K562 (cell line): Measurements from ENCODE around the gene NAGS. TPM values are rescaled to one million over a fixed set of nuclear protein-coding genes. Genes with fewer than 3 reads are reported as not detected.

Source experiments
- CREB1 ChIP-seq, 2 experiments: sonication (generic) in 1 of 2; formaldehyde crosslinking in 1 of 2; IDR thresholded peaks; 2 replicates each; pipeline versions ENCODE4 v1.6.1 to v1.8.0; 2012 to 2022; ENCODE audit warnings: inconsistent platforms in 1 of 2, mild to moderate bottlenecking in 1 of 2, missing genetic modification reagents in 1 of 2, moderate library complexity in 1 of 2
- HEY1 ChIP-seq: fragments of 250-450 bp; sonication (Bioruptor Pico); IDR thresholded peaks from 2 replicates; pipeline ENCODE4 v1.5.0; 2020; ENCODE audit warnings: mild to moderate bottlenecking, moderate library complexity, borderline replicate concordance
- NCOA4 ChIP-seq: fragments of 450-650 bp; IDR thresholded peaks from 2 replicates; pipeline ENCODE4 v1.6.1; 2018; ENCODE audit warnings: mild to moderate bottlenecking; ENCODE audit not compliant: partially characterized antibody
- NCOA6 ChIP-seq: fragments of 450-650 bp; IDR thresholded peaks from 2 replicates; pipeline ENCODE4 v1.6.1; 2017; ENCODE audit warnings: mild to moderate bottlenecking
- ZNF197 ChIP-seq: fragments of 200-800 bp; sonication (Bioruptor generic); IDR thresholded peaks from 2 replicates; pipeline ENCODE4 v1.6.1; 2016; ENCODE audit warnings: low read depth, missing genetic modification characterization, missing compliant biosample characterization
- ZNF408 ChIP-seq: fragments of 250-450 bp; sonication (Bioruptor Pico); IDR thresholded peaks from 2 replicates; pipeline ENCODE4 v1.4.0; 2020; ENCODE audit warnings: low read depth, mild to moderate bottlenecking, moderate library complexity
- ZNF436 ChIP-seq: fragments of 250-450, 450-650 bp; sonication (Bioruptor Pico); formaldehyde crosslinking; IDR thresholded peaks from 2 replicates; pipeline ENCODE4 v1.7.0; 2020; ENCODE audit warnings: mild to moderate bottlenecking
- polyA plus RNA-seq, 8 experiments: library from polyadenylated mRNA; depleted of rRNA in 4 of 8; stranded (reverse) in 5 of 8; unstranded in 3 of 8; fragments of >200 nt; fragmentation: Nextera tagmentation in 2 of 8; fragmentation: Illumina TruSeq in 1 of 8; extraction: Ambion mirVana in 2 of 8; extraction: Trizol in 1 of 8; gene quantifications; 2 replicates each; pipeline versions ENCODE4 v1.2.1 to v1.2.3, GENCODE V29; 2011 to 2014; ENCODE audit warnings: inconsistent platforms in 1 of 8, missing spikeins in 1 of 8
- total RNA-seq, 7 experiments: library from RNA; depleted of rRNA in 6 of 7; stranded (reverse); fragments of >200 nt in 6 of 7; fragmentation: Illumina TruSeq in 2 of 7; extraction: Trizol in 2 of 7; gene quantifications; 2 replicates each; pipeline versions ENCODE4 v1.2.1 to v1.2.3, GENCODE V29; 2011 to 2021; ENCODE audit warnings: low replicate concordance in 1 of 7
- TF ChIP-seq, protein P1 (sequence below): sonication (generic); formaldehyde crosslinking; IDR thresholded peaks from 2 replicates; pipeline ENCODE4 v1.8.0; 2023; ENCODE audit warnings: missing genetic modification reagents, mild to moderate bottlenecking, borderline replicate concordance
- TF ChIP-seq, protein P2 (sequence below): fragments of 450-650 bp; IDR thresholded peaks from 2 replicates; pipeline ENCODE4 v1.6.1; 2014; ENCODE audit warnings: low read depth, mild to moderate bottlenecking, moderate library complexity, borderline replicate concordance
- TF ChIP-seq, protein P3 (sequence below): fragments of 450-650 bp; IDR thresholded peaks from 2 replicates; pipeline ENCODE4 v1.6.1; 2017; ENCODE audit warnings: antibody characterized with exemption, mild to moderate bottlenecking
- TF ChIP-seq, protein P4 (sequence below): sonication (generic); formaldehyde crosslinking; IDR thresholded peaks from 2 replicates; pipeline ENCODE4 v1.8.0; 2023; ENCODE audit warnings: mild to moderate bottlenecking, missing genetic modification reagents

NAGS gene
- total and polyA plus RNA-seq, 9 of the 15 experiments (the other 6 are each of a cell fraction or from before 2014, with no cell fraction given) = not detected

DNA sequence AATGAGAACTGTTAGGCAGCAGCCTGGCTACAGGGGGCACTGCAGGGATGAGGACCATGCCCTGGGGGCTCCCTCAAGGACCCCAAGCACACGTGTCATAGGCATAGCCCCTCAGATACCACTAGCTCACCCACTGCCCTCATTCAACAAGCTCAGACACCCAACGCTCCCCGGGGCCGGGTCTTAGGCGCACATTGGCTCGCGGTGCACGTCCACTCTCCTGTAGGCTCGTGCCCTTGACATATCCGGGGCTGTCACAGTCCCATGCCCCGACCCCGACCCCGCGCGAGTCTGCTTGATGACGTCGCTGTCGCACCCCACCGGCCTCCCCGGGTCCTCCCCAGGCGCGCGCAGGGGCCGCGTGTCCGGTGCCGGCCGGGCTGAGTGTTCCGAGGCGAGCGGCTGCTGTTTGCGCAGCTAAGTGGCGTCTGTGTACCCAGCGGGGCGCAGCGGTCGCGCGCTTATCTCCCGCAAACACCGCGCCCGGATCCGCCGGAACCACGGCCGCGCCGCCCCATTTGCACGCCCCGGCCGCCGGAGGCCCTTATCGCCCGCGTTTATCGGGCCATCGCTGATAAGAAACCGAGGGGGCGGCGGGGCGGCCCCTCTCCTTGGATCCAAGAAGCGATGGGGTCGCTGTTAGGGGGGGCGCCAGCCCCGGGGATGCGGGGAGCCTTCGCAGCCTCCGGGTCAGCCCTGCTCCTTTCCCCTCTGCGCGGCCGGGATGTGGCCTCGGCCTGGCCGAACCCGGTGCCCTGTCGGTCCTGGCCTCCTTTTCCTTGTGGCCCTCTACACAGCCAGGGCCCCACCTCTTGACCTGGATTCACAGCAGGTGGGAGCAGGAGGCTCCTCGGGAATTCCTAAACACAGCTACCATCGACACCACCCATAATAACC is 20.7 kb upstream of the NAGS start (continued):
- TF ChIP-seq, protein P1, sequence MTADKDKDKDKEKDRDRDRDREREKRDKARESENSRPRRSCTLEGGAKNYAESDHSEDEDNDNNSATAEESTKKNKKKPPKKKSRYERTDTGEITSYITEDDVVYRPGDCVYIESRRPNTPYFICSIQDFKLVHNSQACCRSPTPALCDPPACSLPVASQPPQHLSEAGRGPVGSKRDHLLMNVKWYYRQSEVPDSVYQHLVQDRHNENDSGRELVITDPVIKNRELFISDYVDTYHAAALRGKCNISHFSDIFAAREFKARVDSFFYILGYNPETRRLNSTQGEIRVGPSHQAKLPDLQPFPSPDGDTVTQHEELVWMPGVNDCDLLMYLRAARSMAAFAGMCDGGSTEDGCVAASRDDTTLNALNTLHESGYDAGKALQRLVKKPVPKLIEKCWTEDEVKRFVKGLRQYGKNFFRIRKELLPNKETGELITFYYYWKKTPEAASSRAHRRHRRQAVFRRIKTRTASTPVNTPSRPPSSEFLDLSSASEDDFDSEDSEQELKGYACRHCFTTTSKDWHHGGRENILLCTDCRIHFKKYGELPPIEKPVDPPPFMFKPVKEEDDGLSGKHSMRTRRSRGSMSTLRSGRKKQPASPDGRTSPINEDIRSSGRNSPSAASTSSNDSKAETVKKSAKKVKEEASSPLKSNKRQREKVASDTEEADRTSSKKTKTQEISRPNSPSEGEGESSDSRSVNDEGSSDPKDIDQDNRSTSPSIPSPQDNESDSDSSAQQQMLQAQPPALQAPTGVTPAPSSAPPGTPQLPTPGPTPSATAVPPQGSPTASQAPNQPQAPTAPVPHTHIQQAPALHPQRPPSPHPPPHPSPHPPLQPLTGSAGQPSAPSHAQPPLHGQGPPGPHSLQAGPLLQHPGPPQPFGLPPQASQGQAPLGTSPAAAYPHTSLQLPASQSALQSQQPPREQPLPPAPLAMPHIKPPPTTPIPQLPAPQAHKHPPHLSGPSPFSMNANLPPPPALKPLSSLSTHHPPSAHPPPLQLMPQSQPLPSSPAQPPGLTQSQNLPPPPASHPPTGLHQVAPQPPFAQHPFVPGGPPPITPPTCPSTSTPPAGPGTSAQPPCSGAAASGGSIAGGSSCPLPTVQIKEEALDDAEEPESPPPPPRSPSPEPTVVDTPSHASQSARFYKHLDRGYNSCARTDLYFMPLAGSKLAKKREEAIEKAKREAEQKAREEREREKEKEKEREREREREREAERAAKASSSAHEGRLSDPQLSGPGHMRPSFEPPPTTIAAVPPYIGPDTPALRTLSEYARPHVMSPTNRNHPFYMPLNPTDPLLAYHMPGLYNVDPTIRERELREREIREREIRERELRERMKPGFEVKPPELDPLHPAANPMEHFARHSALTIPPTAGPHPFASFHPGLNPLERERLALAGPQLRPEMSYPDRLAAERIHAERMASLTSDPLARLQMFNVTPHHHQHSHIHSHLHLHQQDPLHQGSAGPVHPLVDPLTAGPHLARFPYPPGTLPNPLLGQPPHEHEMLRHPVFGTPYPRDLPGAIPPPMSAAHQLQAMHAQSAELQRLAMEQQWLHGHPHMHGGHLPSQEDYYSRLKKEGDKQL = peak; percentile 31; the same call in 1 of the 2 replicates
- TF ChIP-seq, protein P2, sequence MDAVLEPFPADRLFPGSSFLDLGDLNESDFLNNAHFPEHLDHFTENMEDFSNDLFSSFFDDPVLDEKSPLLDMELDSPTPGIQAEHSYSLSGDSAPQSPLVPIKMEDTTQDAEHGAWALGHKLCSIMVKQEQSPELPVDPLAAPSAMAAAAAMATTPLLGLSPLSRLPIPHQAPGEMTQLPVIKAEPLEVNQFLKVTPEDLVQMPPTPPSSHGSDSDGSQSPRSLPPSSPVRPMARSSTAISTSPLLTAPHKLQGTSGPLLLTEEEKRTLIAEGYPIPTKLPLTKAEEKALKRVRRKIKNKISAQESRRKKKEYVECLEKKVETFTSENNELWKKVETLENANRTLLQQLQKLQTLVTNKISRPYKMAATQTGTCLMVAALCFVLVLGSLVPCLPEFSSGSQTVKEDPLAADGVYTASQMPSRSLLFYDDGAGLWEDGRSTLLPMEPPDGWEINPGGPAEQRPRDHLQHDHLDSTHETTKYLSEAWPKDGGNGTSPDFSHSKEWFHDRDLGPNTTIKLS = peak; percentile 39; the same call in 1 of the 2 replicates
- TF ChIP-seq CREB1 (IDR thresholded peaks at IDR 0.05) (peak; percentile 86; the same call in 1 of the 2 replicates), CREB1 (CRISPR knock-in tag; IDR thresholded peaks at IDR 0.05) (peak; percentile 82), ZNF408 (CRISPR knock-in tag) (no peak), ZNF436 (CRISPR knock-in tag) (no peak), NCOA4 (no peak), NCOA6 (no peak; the same call in 1 of the 2 replicates), HEY1 (CRISPR knock-in tag) (no peak), ZNF197 (CRISPR knock-in tag) (no peak)
- TF ChIP-seq, protein P3, sequence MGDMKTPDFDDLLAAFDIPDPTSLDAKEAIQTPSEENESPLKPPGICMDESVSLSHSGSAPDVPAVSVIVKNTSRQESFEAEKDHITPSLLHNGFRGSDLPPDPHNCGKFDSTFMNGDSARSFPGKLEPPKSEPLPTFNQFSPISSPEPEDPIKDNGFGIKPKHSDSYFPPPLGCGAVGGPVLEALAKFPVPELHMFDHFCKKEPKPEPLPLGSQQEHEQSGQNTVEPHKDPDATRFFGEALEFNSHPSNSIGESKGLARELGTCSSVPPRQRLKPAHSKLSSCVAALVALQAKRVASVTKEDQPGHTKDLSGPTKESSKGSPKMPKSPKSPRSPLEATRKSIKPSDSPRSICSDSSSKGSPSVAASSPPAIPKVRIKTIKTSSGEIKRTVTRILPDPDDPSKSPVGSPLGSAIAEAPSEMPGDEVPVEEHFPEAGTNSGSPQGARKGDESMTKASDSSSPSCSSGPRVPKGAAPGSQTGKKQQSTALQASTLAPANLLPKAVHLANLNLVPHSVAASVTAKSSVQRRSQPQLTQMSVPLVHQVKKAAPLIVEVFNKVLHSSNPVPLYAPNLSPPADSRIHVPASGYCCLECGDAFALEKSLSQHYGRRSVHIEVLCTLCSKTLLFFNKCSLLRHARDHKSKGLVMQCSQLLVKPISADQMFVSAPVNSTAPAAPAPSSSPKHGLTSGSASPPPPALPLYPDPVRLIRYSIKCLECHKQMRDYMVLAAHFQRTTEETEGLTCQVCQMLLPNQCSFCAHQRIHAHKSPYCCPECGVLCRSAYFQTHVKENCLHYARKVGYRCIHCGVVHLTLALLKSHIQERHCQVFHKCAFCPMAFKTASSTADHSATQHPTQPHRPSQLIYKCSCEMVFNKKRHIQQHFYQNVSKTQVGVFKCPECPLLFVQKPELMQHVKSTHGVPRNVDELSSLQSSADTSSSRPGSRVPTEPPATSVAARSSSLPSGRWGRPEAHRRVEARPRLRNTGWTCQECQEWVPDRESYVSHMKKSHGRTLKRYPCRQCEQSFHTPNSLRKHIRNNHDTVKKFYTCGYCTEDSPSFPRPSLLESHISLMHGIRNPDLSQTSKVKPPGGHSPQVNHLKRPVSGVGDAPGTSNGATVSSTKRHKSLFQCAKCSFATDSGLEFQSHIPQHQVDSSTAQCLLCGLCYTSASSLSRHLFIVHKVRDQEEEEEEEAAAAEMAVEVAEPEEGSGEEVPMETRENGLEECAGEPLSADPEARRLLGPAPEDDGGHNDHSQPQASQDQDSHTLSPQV = no peak
- TF ChIP-seq, protein P4, sequence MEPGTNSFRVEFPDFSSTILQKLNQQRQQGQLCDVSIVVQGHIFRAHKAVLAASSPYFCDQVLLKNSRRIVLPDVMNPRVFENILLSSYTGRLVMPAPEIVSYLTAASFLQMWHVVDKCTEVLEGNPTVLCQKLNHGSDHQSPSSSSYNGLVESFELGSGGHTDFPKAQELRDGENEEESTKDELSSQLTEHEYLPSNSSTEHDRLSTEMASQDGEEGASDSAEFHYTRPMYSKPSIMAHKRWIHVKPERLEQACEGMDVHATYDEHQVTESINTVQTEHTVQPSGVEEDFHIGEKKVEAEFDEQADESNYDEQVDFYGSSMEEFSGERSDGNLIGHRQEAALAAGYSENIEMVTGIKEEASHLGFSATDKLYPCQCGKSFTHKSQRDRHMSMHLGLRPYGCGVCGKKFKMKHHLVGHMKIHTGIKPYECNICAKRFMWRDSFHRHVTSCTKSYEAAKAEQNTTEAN (CRISPR knock-in tag) = no peak
